Fibroblast of skin of back (primary cell): ENCODE results near the gene PCDH9.
A peak's percentile ranks its signal among the peaks of the same experiment; 100 is the strongest.

Source experiments
- DNase-seq: peaks from one replicate; pipeline ENCODE4 v3.0.0-alpha.2; 2013

The PCDH9 gene

DNA sequence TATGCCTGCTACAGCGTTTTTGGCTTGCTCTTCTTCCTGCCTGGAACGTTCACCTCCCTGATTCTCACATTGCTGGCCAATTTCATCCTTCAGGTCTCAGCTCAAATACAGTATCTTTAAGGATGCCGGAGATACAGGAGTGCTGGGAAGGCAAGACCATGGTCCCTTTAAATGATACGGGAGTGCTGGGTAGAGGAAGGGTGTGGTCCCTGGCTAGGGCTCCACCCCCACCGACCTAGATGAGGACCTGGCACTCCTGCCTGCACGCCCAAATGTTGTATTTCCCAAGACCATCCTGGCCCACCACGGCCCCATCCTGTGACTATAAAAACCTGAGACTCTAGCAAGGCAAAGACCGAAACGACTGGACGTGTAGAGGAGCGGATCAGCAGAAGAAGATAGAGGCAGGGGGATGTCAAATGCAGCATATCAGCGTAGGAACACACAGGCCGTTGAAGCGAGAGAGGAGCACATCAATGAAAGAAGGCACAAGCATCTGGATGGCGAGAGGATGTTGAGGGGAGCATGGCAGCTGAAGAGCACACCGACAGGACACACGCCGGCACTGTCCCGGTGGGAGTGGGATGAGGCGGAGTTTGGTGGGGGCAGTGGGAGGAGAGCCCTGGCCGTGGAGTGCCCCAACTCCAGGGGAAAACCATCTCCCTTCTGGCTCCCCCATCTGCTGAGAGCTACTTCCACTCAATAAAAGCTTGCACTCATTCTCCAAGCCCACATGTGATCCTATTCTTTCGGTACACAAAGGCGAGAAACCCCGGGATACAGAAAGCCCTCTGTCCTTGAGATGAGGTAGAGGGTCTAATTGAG is 74.0 kb downstream of the PCDH9 start:
- no peak for DNase-seq

DNA sequence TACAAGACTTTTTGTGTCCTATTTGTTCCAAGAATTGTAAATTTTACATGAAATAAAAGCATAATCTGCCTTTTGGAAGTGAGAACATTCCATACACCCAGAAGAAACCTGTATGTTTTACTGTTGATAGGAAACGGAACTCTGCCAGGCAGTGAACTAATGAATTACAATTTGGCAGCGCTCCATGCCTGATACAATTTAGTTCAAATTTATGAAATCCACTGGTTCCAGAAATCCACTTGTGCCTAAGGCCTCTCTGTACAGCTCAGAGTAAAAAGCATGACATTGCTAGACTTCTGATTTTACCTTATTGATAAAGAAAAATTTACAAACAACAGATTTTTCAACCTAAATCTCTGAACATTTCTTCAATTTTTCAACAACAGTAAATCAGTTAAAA is 78.1 kb downstream of the PCDH9 start:
- no peak for DNase-seq

DNA sequence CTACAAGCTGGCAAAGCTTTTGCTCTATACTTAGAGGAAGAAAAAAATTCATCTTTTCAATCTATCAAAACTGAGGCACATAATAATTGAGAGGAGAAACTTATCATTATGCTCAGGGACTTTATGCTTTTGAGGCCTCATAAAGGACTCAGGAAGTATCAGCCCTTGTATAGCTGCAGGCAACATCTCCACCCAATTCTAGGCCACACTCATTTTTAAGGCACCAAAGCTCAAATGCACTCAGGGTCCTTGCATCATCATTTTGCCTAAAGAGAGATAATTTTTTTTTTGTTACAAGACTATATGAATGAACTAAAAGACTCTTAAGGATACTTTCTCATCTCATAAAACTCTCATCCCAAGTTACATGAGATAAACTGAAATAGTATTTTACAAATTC is 78.5 kb downstream of the PCDH9 start:
- no peak for DNase-seq

DNA sequence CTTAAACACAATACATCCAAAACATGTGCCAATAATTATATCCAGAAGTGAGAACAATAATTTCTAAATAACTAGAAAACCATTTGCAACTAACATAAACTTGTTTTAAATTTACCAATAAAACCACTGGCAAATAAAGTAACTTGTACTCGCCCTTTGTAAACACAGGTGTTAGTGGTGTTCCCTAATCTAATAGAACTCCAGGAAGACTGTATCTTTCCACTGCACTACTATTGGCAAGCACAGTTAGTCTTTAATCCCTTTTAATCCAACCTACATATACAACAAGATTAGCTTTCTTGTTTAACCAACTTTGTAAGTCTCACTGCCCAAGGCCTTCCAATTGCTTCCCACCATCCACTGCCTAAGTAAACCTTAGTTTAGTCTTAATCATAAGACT is 79.5 kb downstream of the PCDH9 start:
- no peak for DNase-seq

DNA sequence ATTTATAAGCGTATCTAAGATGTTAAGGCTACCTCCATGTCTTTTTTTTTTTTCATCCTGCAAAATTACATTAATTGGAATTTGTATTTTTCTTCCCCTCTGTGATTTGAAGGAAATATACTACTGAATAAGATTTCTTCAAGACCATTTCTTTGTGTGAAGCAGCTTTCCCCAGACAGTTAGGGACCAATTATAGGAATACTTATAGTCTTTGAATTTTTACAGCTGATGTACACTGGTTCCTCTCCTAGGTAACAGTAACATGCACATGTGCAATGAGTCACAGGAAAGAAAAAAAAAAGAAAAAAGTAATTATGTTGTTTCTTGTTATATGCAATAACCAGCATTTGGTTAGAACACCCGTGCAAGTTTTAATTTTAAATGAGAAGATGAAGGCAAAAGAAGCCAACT is 82.0 kb downstream of the PCDH9 start:
- peak; percentile 50 for DNase-seq

DNA sequence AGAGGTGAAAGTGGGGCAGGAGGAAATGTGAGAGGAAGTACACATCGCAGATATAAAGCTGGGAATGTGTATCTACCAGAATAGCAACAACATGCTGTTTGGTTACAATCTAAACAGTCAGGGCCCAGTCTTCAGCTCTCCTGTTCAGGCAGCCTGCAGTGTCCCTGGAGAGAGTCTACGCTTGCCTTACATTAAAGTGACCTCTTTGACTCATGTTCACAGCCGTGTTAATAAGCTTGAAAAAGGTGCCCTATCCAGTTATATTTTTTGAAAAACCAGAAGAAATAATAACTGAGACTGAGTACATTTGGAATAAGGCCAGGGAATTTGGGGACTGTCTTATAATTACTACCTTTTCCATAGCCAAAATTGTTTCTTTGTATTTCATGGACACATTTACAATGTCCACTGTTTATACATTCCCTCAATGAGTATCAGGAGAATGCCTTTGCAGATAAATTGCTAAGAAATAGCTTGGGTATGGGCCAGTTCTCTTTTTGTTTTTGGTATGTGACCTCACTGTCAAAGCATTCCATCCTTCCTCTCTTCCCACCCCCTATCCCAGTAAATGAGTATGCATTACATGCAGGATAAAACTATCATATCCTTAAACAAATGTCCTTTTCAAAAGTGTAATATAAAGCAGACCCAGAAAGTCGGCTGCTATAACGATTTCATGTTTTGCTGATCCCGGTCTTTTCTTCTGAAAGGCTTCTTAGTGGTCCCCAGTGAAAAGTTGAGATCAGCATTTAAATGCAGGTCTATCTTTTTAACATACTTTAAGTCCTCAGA is 82.6 kb downstream of the PCDH9 start:
- DNase-seq = peak; percentile 85

DNA sequence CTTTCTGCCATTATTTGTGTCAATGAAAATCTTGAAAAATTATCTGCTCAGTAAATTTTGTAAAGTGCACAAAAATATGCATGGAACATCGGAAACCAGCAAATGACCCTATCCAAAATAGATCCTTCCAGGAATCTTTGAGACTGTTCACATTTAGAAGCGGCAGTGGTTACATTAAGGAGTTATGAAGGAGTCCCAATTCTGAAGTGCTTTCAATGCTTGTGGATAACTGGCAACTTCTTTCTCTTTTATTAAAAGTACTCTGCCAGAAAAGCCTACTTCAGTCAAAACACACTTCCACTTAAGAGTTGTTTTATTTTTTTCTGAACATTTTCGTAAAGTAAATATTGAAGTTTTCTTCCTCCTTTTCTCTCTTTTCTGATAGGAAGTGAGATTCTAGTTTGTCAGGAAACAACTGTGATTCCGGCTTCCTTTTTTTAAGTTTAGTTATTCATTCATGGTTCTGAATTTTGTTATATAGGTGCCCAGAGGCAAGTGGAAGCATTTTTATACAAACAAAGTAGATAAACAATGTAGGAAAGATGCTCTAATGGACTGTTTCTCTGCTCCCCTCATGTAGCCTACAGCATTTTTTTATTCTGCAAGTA is 83.5 kb downstream of the PCDH9 start:
- no peak for DNase-seq

DNA sequence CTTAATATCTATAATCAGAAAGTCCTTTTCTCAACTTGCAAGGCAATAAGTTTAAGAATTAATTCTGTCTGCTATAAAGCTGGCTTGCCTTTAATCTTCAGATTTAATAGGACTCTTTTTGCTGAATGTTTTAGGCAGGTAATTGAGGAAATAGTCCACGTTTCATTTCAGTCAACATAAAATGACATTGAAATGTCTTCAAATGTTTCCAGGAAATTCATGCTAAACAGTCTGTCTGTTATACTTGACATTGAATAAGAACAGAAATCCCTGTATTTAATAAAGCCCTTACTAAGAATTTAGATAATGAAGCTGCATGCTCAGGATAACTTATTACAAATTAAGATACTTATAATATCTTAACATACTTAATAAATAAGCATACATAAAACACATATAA is 84.2 kb downstream of the PCDH9 start:
- no peak for DNase-seq

DNA sequence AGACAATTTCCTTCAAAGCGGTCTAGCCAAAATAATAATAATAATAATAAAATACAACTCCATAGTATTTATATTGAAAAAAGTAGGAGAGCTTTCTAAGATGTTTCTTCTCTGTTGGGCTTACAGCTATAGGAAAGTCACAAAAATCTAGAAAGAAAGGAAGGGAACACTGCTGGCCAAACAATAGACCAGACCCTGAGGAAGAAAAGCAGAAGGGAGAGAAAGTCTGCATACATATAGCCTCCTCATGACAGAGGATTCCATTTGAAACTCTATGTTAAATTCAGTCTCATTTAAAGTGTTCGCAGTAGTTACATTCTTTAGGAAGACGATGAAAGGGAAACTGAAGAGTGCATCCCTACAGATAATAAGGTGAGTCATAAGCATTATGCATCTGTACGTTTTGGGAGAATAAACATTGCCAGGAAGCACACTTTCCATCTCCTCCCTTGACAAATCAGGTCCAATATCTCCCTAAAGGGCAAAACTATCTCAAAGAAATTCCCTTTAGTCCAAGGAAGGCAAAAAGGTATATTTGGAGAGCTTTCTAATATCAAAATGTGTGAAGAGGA is 86.5 kb downstream of the PCDH9 start:
- no peak for DNase-seq

DNA sequence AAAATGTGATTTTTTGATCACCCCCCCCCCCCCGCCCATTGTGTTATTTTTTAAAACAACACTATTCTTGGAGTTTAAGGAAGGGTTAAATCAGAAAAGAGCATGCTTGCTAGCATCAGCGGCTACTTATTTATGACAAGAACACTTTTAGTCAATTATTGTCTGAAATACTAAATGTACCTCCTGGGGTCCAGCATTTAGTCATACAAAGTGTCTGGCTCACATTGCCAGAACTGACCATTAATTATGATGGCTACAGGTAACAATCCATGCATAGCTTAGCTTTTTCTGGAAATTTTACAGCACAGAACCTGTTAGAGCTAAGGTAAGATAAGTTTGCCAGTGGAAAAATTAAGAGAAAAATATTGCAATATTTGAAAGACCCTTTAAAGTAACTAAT is 90.1 kb downstream of the PCDH9 start:
- no peak for DNase-seq

DNA sequence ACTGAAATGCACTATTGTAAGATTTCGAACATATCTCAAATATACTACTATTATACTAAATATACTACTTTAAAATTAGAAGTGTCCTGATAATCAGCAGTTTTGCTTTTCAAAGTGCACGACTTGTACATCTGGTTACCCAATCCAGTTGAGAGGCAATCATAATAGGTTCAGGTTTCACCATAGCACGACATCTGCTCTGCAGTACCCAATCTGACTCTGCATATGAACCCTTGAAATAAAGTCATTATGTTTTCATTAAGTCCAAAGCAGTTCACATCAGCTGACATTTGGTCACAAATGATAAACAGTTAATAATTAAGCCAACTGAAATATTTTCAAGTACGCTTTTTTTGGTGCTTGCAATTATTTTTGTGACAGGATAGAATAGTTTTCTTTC is 90.6 kb downstream of the PCDH9 start:
- no peak for DNase-seq

DNA sequence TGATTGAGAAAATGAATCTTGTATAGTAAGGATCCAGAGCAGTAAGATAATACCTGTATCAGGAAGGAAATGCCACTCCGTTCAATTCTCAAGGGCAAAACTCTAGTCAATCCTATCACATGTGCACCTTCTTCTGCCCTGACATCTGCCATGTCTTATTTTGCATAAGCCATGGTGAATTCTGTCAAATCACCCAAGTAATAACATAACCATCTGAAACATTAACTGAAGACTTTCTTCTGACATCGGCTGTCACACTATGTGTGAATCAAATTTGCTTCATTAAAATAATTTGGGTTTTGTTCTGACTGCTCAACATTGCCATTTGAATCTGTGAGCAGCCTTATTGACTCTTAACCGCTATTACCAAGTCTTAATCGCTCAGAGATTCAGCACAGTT is 91.2 kb downstream of the PCDH9 start:
- no peak for DNase-seq

DNA sequence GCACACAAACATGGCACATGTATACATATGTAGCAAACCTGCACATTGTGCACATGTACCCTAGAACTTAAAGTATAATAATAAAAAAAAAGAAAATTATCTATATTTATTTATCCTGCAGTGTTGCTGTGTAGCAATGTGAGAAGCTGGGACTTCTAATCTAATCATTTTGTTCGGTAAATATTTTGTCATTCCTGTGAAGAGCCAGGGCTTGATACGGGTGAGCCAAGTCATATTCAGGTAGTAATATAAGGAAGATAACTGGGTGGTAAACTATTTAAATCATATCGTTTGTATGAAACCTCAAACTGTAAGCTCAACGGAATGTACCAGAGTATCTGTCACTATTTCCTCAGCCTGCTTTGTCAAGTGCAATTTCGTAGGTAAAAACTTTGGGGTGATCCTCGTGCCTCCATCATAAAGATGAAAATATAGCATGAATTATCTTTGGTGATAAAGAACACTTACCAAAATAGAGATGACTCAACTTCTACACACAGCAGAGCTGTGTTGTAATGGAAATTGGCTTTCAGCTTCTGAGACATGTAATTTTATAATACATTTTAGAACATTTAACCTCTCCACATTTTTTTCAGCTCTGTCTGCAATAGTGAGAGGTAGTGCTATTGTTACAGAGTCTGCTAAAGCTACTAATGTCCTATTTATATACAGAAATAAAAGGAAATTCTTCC is 92.9 kb downstream of the PCDH9 start:
- DNase-seq = no peak

DNA sequence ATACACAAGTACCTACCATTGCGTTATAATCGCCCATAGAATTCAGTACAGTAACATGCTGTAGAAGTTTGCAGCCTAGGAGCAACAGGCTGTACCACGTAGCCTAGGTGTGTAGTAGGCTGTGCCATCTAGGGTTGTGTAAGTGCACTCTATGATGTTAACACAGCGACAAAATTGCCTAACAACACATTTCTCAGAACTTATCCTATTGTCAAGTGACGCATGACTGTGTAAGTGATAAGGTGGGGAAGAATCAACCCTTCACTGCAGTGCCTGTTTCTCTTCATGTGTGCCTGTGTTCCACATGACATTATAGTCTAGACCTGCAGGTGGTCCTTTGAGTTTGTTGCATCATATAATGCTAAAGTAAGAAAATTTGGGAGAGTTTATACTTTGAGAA is 94.0 kb downstream of the PCDH9 start:
- DNase-seq = no peak

DNA sequence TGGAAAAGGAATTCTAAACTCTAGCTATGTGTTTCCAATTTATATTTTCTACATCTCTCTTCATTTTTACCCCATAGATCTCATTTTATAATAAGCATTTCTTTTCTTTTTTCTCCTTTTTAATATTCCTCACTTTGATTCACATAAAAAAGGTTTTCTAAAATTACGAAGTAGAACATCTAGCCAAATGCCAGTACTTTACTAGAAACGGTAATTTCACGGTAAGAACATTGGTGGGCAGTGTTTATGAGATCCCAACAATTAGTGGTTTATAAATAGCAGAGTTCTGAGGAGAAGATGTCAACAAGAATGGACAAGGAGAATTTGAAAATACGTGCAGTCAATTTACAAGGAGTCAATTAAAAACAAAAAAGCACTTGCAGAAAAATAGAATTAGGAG is 94.8 kb downstream of the PCDH9 start:
- DNase-seq = no peak

DNA sequence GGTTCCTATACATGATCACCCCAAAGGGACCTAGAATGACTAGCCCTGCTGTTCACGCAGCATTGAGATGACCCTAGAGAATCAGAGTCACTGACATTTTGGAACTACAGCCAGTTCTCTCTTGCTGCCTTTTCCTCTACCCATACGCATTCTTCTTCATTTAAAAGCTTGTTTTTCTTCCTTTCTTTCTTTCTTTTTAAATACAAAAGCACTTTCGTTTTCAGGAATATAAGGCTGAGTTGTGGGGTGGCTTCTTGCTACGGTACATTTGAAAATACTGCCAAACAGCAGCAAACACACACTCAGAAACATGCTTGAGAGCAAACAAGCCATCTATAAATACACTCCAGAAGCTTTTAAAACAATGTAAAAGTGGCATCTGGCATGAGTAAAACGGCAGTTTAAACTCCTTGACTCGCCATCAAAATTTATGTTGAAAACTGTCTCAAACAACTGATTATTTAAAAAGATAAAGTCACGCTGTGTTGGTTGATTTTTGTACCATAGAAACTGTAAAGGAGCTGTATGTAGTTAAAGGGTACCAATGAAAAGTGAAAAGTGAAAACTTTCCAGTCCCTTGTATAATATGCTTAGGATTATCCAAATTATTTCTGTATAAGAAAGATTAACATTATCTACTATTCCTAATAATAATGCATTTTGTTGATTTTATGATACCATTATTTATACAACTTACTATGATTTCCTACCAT is 95.6 kb downstream of the PCDH9 start:
- DNase-seq = no peak

DNA sequence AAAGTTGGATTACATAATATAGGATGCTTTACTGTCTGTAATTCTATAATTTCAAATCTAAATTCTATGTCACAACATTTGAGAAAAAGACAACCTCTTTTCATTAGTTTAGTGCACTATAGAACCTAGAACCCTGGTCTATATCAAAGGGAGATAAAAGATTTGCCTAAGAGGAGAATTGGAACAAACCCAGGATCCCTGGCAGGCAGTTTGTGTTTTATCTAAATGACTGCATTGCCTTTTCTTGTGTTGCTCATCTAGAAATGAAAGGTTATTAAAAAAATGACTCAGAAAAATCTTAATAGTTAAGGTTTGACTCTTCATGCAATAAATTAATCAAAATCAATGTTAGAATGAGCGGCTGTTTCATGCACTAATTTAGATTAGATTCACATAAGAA is 96.7 kb downstream of the PCDH9 start:
- DNase-seq = no peak

DNA sequence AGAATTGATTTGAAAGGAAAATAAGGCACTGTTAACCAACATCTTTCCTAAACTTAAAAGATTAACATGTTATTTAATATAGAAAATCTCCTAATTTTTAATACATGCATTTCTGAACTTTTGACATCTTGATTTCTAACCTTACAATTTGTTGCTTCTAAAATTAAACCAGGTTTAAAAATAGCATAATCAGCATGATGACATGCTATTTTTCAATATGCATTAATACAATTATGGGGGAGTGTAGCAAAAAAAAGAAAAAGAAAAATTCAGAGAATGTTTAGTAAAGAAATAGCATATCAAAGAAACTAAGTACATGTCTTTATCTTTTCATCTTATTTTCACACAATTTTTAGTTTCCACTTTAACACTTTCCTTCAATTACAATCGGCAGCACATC is 98.7 kb downstream of the PCDH9 start:
- DNase-seq = no peak

DNA sequence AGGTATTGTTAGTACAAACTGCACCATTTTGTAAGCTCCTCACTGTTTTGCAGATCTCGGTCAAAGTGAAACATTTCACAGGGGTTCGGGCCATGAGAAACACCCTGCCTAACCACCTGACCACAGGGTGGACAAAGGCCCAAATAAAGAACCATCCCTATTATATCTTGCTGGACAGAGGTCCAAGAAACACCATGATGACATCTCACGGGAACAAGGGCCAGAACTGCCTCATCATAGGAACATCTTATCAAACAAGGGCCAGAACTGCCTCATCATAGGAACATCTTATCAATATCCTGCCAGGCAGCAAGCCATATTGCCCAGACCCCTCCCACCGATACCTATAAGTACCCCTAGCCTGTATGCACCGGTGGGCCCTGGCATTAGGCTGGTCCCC is 99.7 kb downstream of the PCDH9 start:
- DNase-seq = no peak

DNA sequence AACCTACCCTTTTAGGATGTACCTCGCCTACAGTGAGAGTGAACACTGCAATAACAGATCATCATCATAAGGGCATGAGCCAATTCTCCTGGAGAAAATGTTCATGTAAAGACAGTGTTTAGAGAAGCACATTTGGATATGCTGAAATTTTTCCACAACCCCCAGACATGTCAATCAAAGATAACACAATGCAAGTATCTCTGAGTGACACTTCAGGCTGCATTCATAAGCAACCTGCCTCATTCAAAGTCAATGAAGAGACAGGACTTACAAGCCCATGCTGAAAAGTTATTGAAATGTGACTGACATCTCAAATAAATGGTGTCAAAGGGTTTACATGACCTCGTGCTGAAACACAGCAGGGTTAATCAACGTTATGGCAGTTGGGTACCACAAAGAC is 102.0 kb downstream of the PCDH9 start:
- no peak for DNase-seq

DNA sequence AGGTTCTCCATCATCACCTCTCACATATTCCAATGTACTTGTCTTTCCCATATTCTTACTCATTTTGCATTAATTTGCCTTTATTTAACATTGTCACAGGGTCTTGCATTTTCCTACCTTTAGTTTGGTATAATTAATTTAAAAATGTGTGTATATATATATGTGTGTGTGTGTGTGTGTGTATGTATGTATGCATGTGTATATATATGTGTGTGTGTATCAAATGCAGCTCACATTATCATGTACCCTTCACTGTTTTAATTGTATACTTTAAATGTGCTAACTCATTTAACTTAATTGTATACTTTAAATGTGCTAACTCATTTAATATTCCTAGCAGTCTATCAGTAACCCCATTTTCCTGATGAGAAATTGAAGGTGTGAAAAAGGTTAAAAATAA is 104.5 kb downstream of the PCDH9 start:
- DNase-seq = no peak

DNA sequence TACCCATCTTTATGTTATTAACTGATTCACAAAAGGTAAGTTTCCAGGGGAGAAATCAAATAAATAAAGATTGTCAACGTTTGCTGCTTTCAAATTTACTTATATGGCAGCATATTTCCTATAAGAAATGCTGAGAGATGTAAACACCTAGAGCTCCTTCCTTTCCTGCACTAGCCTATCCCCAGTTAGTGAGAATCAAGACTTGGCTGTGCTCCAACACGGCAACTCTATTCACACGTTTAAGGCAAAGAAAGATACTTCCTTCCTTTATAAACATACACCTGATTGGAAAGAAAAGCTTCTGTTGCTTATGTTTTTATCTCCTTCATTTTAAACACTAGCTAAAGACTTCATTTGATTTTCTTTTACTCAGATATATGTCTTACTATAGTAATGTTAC is 107.0 kb downstream of the PCDH9 start:
- DNase-seq = no peak
